NCI-H2227 (cell line): ENCODE results near the gene ATF7.

Source experiments
- DNase-seq: peaks from one replicate; lab custom pipeline; 2025; ENCODE audit not compliant: unreplicated experiment; lab: John Stamatoyannopoulos, UW

The ATF7 gene

GRCh38 chr12:53504004-53504920, 121.9 kb downstream of the ATF7 start:
- DNase-seq: no peak

GRCh38 chr12:53502983-53503728, 123.0 kb downstream of the ATF7 start:
- no peak for DNase-seq

GRCh38 chr12:53502331-53502730, 123.9 kb downstream of the ATF7 start:
- DNase-seq: no peak

- no peak for DNase-seq
Observed at GRCh38 chr12:53501615-53502181, 124.5 kb downstream of the ATF7 start.

- DNase-seq: peak; percentile 97
Observed at GRCh38 chr12:53500776-53501614, 125.2 kb downstream of the ATF7 start, which contains the start of gene TARBP2. Gene TARBP2 (plus strand): TSS chr12:53501283. CDS start chr12:53501409, 126 bp downstream.

- DNase-seq: peak; percentile 47
Observed at GRCh38 chr12:53500142-53500775, 125.9 kb downstream of the ATF7 start.

- DNase-seq: peak; percentile 75
Observed at GRCh38 chr12:53499266-53500141, 126.7 kb downstream of the ATF7 start, which contains the start of gene MAP3K12. Gene MAP3K12 (minus strand): TSS chr12:53499458. CDS start chr12:53487391, 12,067 bp downstream.

- no peak for DNase-seq
Observed at GRCh38 chr12:53498235-53498630, 127.9 kb downstream of the ATF7 start.

GRCh38 chr12:53497461-53497860, 128.7 kb downstream of the ATF7 start:
- DNase-seq: no peak

- DNase-seq: no peak
Observed at GRCh38 chr12:53496752-53497032, 129.5 kb downstream of the ATF7 start.

GRCh38 chr12:53495903-53496751, 130.1 kb downstream of the ATF7 start:
- DNase-seq: peak; percentile 34

- DNase-seq: peak; percentile 54
Observed at GRCh38 chr12:53493610-53494391, 132.4 kb downstream of the ATF7 start.

GRCh38 chr12:53492830-53493609, 133.2 kb downstream of the ATF7 start:
- DNase-seq: peak; percentile 95

GRCh38 chr12:53492188-53492587, 134.0 kb downstream of the ATF7 start:
- peak; percentile 37 for DNase-seq

- DNase-seq: peak; percentile 24
Observed at GRCh38 chr12:53489242-53489864, 136.8 kb downstream of the ATF7 start.

- DNase-seq: no peak
Observed at GRCh38 chr12:53486736-53487487, 139.3 kb downstream of the ATF7 start.
